GM23338 (cell line): ENCODE measurements around the gene CCNB1.
"Not testable (repeated sequence)": the region's sequence is repeated elsewhere in the genome, so short reads cannot be mapped to it uniquely, and the experiment has no call there.

Experiments
- CREB1 ChIP-seq: fragments of 250-450 bp; sonication (Bioruptor Pico); IDR thresholded peaks from 2 replicates; pipeline ENCODE4 v1.5.0; 2020; ENCODE audit warnings: low read depth, mild to moderate bottlenecking, moderate library complexity
- CTCF ChIP-seq, 2 experiments: fragments of 200-600 bp in 1 of 2; sonication (generic) in 1 of 2; conservative IDR thresholded peaks; 2 replicates each; pipeline versions ENCODE4 v1.5.1 to v1.6.1; 2016 to 2017; ENCODE audit warnings: antibody characterized with exemption in 2 of 2, low read depth in 2 of 2, mild to moderate bottlenecking in 2 of 2, moderate library complexity in 1 of 2
- EZH2 ChIP-seq: fragments of 200-600 bp; sonication (generic); IDR thresholded peaks from one replicate; pipeline ENCODE4 v1.8.0; 2017; ENCODE audit warnings: antibody characterized with exemption, mild to moderate bottlenecking, low read depth; ENCODE audit not compliant: unreplicated experiment
- EZH2phosphoT487 ChIP-seq: fragments of 200-600 bp; sonication (generic); IDR thresholded peaks from one replicate; pipeline ENCODE4 v1.8.1; 2018; ENCODE audit warnings: antibody characterized with exemption; ENCODE audit not compliant: unreplicated experiment
- POLR2AphosphoS5 ChIP-seq: IDR thresholded peaks from 2 replicates; pipeline ENCODE4 v1.6.1; 2016; ENCODE audit warnings: antibody characterized with exemption, low read depth

GRCh38 chr5:69220833-69221232 lies 53.9 kb downstream of the CCNB1 start:
- not testable (repeated sequence) for TF ChIP-seq CTCF (conservative IDR thresholded peaks at IDR 0.05; ENCODE audit: low read depth in 2 of 2); POLR2AphosphoS5; EZH2phosphoT487; CREB1 (CRISPR knock-in tag); EZH2
